Bronchial epithelial cell (primary cell): ENCODE data around the gene PISD. TPM values are rescaled to one million over a fixed set of nuclear protein-coding genes. Genes with fewer than 3 reads are reported as not detected.

Experiments
- DNase-seq: peaks from one replicate; pipeline ENCODE4 v3.0.0-alpha.2; 2010; ENCODE audit warnings: low read depth
- FAIRE-seq: peaks from 2 replicates; lab custom pipeline; 2011; peaks lifted over from hg19 to GRCh38; lab: Jason Lieb, UNC
- H3K27me3 ChIP-seq: 2 replicates; pipeline ENCODE4 v1.5.1; 2011; ENCODE audit warnings: low read length; ENCODE audit not compliant: control insufficient read depth, insufficient read depth
- H3K36me3 ChIP-seq: 2 replicates; pipeline ENCODE4 v1.5.1; 2011; ENCODE audit warnings: low read length; ENCODE audit not compliant: control insufficient read depth, insufficient read depth
- H3K4me3 ChIP-seq: 2 replicates; pipeline ENCODE4 v1.5.1; 2011; ENCODE audit warnings: mild to moderate bottlenecking, low read depth, low read length, control low read depth
- total RNA-seq: library from RNA; depleted of rRNA; stranded (reverse); fragments of >200 nt; gene quantifications from 2 replicates; pipeline ENCODE4 v1.2.1, GENCODE V29; 2014
- TF ChIP-seq, protein P1 (sequence below): IDR thresholded peaks from 2 replicates; pipeline ENCODE4 v1.5.1; 2011; ENCODE audit warnings: mild to moderate bottlenecking, moderate library complexity, low read length, control low read depth, inconsistent platforms; ENCODE audit not compliant: insufficient read depth, severe bottlenecking

Gene PISD
- total RNA-seq, 1 donor from 2014 or later: 28.7 TPM

DNA sequence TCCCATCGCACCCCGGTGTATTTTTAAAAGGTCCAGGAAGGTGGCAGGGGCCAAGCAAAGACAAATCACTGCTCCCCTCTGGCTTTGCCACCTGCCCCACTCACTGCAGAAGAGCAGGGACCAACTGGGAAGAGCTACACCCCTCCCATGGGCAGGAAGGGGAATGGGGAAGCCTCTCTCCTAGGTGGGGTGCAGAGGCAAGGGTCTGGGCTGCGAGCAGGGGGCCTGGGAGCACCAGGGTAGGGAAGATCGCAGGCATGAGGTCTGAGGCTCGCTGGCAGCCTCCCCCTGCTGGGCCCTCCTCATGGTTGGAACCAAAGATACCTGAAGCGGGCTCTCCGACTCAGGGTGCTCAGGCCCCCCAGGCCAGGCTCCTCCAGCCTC is 36.8 kb downstream of the PISD start:
- no peaks in the 10 kb centered on the region for H3K27me3 ChIP-seq
- no peak overlapping the region for H3K4me3 ChIP-seq
- TF ChIP-seq, protein P1, sequence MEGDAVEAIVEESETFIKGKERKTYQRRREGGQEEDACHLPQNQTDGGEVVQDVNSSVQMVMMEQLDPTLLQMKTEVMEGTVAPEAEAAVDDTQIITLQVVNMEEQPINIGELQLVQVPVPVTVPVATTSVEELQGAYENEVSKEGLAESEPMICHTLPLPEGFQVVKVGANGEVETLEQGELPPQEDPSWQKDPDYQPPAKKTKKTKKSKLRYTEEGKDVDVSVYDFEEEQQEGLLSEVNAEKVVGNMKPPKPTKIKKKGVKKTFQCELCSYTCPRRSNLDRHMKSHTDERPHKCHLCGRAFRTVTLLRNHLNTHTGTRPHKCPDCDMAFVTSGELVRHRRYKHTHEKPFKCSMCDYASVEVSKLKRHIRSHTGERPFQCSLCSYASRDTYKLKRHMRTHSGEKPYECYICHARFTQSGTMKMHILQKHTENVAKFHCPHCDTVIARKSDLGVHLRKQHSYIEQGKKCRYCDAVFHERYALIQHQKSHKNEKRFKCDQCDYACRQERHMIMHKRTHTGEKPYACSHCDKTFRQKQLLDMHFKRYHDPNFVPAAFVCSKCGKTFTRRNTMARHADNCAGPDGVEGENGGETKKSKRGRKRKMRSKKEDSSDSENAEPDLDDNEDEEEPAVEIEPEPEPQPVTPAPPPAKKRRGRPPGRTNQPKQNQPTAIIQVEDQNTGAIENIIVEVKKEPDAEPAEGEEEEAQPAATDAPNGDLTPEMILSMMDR: no peak
- FAIRE-seq: no peak
- no peak for DNase-seq
- H3K36me3 ChIP-seq: peaks cover 21% of the 10 kb centered on the region

DNA sequence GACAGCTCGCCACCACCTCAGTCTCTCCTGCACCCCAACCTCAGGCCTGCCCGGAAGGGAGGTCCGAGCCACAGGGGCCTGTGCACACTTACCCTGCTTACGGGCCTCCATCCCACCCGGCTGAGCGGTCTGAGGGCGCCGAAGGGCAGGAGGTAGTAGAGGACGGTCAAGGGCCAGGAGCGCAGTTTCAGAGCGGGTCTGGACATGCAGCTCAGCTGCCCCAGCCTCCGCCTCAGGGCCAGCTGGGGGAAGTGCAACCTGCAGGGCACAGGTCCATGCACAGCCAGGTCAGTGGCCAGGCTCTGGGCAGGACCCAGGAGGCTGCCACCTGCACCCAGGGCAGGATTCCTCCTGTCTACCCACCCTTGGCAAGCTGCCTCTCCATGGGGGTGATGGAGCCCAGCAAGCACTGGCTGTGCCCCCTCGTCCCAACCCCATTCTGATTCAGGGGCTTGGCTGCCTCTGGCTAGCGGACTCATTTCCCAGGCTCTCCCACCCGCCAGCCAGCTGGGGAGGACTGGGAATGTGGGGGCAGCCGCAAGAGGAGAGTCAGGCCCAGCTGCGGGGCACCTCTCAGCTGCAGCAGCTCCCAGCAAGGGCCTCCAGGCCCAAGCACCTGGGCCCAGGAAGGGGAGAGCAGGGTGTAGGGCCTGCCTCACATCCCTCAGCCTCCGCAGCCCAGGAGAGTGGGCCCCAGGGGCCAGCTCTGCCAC is 38.3 kb downstream of the PISD start:
- FAIRE-seq: no peak
- Histone ChIP-seq H3K36me3 (peaks cover 30% of the 10 kb centered on the region), H3K27me3 (no peaks in the 10 kb centered on the region), H3K4me3 (no peak overlapping the region)
- DNase-seq: no peak
- TF ChIP-seq, protein P1: no peak

DNA sequence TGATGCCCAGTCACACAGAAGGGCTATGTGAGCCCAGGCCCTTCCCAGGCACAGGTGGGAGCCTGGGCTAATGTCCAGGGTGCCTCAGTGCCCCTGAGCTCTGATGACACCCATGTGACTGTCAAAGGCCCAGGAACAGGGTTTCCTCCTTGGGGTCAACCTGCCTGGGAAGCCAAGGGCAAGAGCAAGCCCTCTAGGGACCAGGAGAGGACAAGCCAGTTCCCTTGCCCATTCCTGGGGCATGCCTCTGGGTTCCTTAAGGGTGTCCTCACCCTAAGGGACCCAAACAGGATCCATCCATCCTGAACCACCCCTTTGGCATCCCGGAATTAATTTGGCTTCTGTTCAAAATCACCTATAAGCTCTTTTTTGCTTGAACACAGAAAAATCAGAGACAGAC is 39.0 kb downstream of the PISD start:
- Histone ChIP-seq H3K4me3 (no peak overlapping the region), H3K27me3 (no peaks in the 10 kb centered on the region), H3K36me3 (peaks cover 34% of the 10 kb centered on the region)
- DNase-seq (no peak), FAIRE-seq (peak; percentile 13)
- TF ChIP-seq, protein P1: no peak

DNA sequence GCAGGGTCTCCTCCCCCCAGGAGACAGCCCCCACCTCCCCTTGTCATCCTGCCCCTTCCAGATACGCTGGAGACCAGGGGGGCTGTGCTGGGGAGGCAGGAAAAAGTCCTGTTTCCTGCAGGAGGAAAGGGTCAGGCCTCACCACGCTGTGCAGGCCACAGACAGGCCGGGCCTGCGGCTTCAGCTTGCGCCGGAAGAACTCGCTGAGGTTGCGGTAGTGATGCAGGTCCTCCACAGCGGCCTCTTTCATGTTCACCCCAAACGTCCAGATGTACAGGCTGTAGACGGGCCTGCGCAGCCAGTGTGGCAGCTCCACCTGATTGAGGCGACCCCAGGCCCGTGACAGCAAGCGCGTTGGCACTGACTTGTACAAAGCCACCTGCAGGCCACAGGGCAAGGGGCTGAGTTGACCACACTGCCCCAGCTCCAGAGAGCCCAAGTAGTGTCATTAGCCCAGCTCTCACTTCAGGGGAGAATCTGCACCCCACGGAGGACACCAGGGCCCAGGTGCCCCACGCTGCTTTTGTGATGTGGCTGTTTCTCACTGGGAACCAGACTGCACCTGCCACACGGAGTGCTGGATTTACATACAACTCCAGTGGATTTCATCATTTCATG is 40.4 kb downstream of the PISD start:
- TF ChIP-seq, protein P1: no peak
- FAIRE-seq (no peak), DNase-seq (no peak)
- Histone ChIP-seq H3K36me3 (peaks cover 38% of the 10 kb centered on the region), H3K4me3 (no peak overlapping the region), H3K27me3 (no peaks in the 10 kb centered on the region)

DNA sequence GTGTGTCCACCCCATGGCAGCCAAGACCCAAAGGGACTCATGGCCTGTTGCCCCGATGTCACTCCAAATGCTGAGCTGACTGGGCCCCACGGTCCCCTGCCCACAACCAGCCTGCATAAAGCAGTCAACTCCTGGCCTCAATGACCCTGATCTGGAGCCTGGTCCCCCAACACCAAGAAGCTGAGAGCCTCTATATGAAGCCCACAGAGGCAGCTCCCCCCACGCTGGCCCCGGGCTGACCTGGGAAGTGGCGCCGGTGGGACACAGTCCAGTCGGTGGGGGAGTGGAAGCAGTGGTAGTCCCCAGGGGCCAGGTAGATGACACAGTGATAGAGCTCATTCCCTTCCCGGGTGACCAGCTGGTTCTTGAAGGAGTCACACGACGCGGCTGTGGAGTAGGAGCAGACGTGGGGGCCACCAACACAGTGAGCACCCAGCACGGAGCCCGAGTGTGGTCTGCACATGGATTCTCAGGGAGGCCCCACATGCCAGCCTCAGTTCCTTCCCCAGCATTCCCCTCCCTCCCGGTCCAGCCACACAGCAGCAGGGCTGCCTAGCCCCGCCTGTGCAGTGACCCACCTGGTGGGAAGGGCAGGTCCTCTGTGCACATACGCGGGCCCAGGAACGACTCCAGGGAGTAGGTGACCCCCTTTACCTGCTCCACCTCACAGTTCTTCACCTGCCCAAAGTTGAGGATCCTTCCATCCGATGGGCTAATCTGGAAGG is 41.1 kb downstream of the PISD start:
- Histone ChIP-seq H3K36me3 (peaks cover 37% of the 10 kb centered on the region), H3K4me3 (no peak overlapping the region), H3K27me3 (no peaks in the 10 kb centered on the region)
- FAIRE-seq: no peak
- TF ChIP-seq, protein P1: no peak
- no peak for DNase-seq
